Kidney epithelial cell (primary cell): ENCODE measurements around the gene MARCHF9. TPM values are rescaled to one million over a fixed set of nuclear protein-coding genes. Genes with fewer than 3 reads are reported as not detected.
A peak's percentile ranks its signal among the peaks of the same experiment; 100 is the strongest.

ENCODE experiments used
- DNase-seq: peaks from one replicate; pipeline ENCODE4 v3.0.0-alpha.2; 2010; ENCODE audit warnings: low read depth
- H3K27me3 ChIP-seq: 2 replicates; pipeline ENCODE4 v1.6.0; 2011; ENCODE audit warnings: low read length; ENCODE audit not compliant: control insufficient read depth, insufficient read depth
- H3K36me3 ChIP-seq: 2 replicates; pipeline ENCODE4 v1.5.1; 2011; ENCODE audit warnings: low read length; ENCODE audit not compliant: control insufficient read depth, insufficient read depth
- H3K4me3 ChIP-seq: 2 replicates; pipeline ENCODE4 v1.5.1; 2011; ENCODE audit warnings: low read depth, mild to moderate bottlenecking, control low read depth, low read length
- total RNA-seq: library from RNA; depleted of rRNA; stranded (reverse); fragments of >200 nt; gene quantifications from 2 replicates; pipeline ENCODE4 v1.2.3, GENCODE V29; 2015
- TF ChIP-seq, protein P1 (sequence below): IDR thresholded peaks from 2 replicates; pipeline ENCODE4 v1.5.1; 2011; ENCODE audit warnings: mild to moderate bottlenecking, moderate library complexity, low read length, control low read depth, inconsistent platforms; ENCODE audit not compliant: insufficient read depth, poor library complexity, severe bottlenecking

Gene MARCHF9
- total RNA-seq, 1 donor from 2014 or later = 16.7 TPM

DNA sequence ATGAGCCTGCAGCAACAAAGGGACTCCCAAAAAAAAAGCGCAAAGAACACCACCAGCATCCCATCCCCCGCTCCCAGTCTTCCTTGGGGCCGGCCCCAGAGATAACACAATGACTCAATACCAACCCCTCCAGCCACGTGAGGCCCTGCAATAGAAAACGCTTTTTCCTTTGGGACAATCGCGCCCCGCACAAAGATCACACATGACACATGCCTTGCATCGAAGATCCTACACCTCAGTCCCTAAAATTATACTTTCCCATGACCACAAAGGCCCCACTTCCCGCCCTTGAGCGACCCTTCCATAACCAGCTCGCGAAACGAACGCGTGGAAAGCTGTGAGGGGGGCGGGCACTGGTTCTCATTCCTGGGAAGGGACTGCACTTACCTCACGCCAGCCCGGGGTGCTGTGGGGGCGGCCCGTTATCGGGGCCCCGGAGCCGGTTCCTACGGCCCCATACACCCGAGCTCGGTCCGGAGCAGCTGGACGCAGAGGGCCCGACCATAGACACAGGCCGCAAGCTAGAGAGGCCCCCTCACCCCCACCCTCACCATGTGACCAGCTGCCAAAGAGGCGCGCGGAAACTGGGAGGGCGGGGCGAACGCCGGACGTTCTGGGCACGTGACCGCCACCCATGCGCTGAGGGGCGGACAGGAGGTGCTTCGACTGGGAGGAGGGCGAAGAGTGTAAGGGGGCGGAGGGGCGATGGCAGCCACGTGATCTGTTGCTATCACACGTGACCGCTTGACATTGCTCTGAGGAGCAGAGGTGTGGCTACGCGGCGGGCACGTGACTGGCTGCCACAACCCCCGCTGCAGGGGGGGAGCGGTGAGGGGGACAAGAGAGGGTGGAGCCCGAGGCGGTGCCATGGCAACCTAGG lies 2.9 kb upstream of the MARCHF9 start, which contains the start of gene CDK4:
Gene CDK4, minus strand, starts transcription at position 523 of the 880 bp plus-strand sequence. CDS start 593 bp downstream, outside the sequence.
- Histone ChIP-seq H3K4me3 (peak within 1 kb of the TSS; percentile 72), H3K27me3 (no peaks in the 10 kb centered on the region), H3K36me3 (peaks cover 2% of the 10 kb centered on the region)
- TF ChIP-seq, protein P1, sequence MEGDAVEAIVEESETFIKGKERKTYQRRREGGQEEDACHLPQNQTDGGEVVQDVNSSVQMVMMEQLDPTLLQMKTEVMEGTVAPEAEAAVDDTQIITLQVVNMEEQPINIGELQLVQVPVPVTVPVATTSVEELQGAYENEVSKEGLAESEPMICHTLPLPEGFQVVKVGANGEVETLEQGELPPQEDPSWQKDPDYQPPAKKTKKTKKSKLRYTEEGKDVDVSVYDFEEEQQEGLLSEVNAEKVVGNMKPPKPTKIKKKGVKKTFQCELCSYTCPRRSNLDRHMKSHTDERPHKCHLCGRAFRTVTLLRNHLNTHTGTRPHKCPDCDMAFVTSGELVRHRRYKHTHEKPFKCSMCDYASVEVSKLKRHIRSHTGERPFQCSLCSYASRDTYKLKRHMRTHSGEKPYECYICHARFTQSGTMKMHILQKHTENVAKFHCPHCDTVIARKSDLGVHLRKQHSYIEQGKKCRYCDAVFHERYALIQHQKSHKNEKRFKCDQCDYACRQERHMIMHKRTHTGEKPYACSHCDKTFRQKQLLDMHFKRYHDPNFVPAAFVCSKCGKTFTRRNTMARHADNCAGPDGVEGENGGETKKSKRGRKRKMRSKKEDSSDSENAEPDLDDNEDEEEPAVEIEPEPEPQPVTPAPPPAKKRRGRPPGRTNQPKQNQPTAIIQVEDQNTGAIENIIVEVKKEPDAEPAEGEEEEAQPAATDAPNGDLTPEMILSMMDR = no peak
- DNase-seq = peak; percentile 97

DNA sequence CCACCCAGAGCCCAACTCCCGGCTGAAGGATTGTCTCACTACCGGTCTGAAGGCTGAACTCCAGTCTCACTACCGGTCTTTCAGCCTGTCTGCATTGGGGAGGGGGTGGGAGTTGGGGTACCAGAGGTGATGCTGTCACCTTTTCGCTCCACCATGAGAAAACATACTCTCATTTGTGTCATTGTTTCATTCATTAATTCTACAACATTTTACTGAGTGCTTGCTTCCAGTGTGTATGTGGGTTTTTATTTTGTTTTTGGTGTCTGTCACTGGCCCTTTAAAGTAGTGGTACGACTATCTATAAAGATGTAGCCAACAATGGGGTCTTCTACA lies 2.3 kb upstream of the MARCHF9 start:
- DNase-seq = no peak
- peaks cover 2% of the 10 kb centered on the region for H3K36me3 ChIP-seq
- TF ChIP-seq, protein P1 = no peak

DNA sequence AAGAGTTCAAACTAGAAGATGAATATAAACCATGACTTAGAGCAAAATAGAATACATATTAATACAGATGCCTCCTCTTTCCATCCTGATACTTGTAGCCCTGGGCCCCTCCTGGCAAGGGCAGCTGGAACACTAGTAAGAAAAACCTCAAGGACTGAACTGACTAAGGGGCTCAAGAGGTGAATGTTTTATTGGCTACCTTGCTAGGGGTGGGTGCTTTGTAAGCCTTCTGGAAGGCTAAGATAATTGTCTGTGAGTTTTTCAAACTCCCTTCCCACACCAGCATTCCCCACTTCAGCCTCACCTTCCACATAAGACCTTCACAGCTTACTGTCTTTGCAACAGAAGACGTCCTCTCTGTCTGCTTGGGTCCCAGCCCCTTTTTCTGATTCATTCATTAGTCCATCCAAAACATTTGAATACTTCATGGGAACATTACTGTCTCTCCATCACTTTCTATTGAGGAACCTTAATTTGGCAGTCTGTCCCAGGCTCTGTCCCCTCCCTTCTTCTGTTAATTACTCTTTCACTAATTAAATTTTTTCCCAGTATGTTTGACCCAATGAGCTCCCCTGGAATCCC lies 1.1 kb upstream of the MARCHF9 start:
- TF ChIP-seq, protein P1 = no peak
- no peak overlapping the region for H3K4me3 ChIP-seq
- no peaks in the 10 kb centered on the region for H3K27me3 ChIP-seq
- peaks cover 4% of the 10 kb centered on the region for H3K36me3 ChIP-seq
- no peak for DNase-seq

More for the DNA sequence above, 2.3 kb upstream of the MARCHF9 start:
- Histone ChIP-seq H3K4me3 (no peak overlapping the region), H3K27me3 (no peaks in the 10 kb centered on the region)

DNA sequence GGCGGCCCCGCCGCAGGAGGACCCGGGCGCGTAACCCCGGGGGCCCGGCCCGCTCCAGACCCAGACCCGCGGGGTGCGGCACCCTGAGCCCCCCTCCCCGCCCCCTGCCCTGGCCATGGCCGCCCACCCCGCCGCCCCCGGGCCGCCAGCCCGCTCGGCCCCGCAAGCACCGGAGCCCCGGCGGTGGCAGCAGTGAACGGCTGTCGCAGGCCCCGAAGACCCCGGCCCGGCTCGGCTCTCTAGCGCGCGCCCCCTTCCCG lies 221 bp downstream of the MARCHF9 start:
- H3K4me3 ChIP-seq = peak overlapping the region; percentile 62
- H3K27me3 ChIP-seq = no peaks in the 10 kb centered on the region
- no peak for DNase-seq
- H3K36me3 ChIP-seq = peaks cover 3% of the 10 kb centered on the region
- TF ChIP-seq, protein P1 = no peak

DNA sequence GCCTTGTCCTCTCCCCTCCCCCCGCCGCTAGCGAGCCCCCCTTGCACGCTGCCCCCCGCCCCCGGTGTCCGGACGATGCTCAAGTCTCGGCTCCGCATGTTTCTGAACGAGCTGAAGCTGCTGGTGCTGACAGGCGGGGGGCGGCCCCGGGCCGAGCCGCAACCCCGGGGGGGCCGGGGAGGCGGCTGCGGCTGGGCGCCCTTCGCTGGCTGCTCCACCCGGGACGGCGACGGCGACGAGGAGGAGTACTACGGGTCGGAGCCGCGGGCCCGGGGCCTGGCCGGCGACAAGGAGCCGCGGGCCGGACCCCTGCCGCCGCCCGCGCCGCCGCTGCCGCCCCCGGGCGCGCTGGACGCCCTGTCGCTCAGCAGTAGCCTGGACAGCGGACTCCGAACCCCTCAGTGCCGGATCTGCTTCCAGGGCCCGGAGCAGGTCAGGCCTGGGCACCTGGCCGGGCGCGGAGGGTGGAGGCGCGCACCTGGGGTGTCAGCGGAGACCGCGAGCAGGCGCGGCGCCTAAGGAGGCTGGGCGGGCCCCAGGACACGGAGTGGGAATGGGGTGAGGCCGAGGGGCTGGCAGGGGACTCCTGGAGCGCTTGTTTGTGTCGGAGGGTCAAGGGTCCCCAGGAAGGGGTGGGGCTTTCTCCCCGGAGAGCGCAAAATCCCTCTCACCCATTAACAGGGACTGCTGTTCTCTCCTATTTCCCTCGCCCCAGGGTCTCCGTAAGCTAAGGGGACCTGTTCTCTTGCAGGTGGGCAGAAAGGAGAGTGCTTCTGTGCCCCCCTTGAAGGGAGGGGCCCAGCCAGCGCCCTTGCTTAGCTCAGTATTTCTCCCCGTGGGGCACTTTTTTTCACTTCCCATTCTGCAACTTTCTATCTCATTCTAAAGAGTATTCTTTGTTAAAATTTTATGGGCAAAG lies 810 bp downstream of the MARCHF9 start:
- Histone ChIP-seq H3K4me3 (peak overlapping the region; percentile 62), H3K27me3 (no peaks in the 10 kb centered on the region), H3K36me3 (peaks cover 3% of the 10 kb centered on the region)
- DNase-seq = no peak
- TF ChIP-seq, protein P1 = no peak
